Coronary artery (tissue), 2 donors: ENCODE measurements around the gene PRPF19.

Experiments used
- DNase-seq: peaks from one replicate; pipeline ENCODE4 v3.0.0-alpha.2; 2017; ENCODE audit warnings: low spot score
- H3K27ac ChIP-seq, 2 donors: fragments of 200-600 bp; sonication (generic); one replicate each; pipeline ENCODE4 v1.5.1; 2016 to 2019
- H3K4me3 ChIP-seq: fragments of 200-600 bp; sonication (generic); 2 replicates; pipeline ENCODE4 v1.5.1; 2016; ENCODE audit warnings: mild to moderate bottlenecking, moderate library complexity
- CTCF ChIP-seq: fragments of 200-600 bp; sonication (generic); IDR thresholded peaks from one replicate; pipeline ENCODE4 v1.5.1; 2019; ENCODE audit warnings: antibody characterized with exemption

PRPF19 gene

DNA sequence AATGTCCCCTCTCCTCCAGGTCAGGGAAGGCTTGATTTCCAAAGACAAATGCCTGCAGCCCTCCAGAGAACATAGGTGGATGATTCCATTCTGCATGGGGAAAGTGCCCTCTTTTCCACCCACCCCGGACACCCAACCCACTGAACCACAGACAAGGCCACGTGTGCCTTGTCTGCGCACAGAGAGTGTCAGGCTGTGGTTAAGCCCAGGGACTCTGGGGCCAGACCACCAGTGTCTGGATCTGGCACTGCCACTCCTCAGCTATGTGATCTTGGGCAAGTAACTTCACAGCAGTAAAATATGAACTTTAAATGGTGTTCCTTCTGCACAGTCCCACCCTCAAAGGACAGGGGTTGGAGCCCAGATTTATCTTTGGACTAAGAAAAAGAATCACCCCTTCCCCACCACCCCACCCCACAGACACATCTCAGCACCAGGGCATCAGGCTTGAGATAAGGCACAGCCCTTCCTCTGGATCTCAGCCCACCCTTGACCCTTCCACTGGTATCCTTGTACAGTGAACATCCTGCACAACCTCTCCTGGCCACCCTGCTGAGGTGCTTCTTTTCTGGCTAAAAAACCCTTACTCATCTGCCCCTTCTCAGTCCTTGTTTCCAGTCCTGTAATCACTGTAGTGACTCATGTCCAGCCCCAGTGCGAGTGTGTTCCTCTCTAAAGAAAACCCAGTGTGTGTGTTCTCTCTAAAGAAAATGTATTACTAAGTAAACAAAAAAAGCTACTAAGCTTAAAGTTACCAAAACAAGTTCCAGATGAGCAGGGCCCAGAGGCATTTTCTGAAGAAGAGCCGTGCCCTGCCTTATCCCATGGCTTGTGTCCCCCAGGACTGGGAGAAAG lies 48.8 kb downstream of the PRPF19 start:
- H3K4me3 ChIP-seq: no peak overlapping the region
- no peak for TF ChIP-seq CTCF
- no peak overlapping the region for H3K27ac ChIP-seq
- DNase-seq: no peak

- Histone ChIP-seq H3K4me3 (no peak within 1 kb of the TSS), H3K27ac (no peak within 1 kb of the TSS)
- TF ChIP-seq CTCF: no peak
- DNase-seq: no peak
These were observed 50.4 kb downstream of the PRPF19 start, which contains the start of gene PTGDR2 for GRCh38 chr11:60855726-60856633. PTGDR2 (minus strand) TSS chr11:60855950; CDS start chr11:60853722, 2,228 bp downstream.

GRCh38 chr11:60854847-60855725 lies 51.3 kb downstream of the PRPF19 start:
- no peak overlapping the region for H3K4me3 ChIP-seq
- DNase-seq: no peak
- no peak for TF ChIP-seq CTCF
- H3K27ac ChIP-seq: no peak overlapping the region

DNA sequence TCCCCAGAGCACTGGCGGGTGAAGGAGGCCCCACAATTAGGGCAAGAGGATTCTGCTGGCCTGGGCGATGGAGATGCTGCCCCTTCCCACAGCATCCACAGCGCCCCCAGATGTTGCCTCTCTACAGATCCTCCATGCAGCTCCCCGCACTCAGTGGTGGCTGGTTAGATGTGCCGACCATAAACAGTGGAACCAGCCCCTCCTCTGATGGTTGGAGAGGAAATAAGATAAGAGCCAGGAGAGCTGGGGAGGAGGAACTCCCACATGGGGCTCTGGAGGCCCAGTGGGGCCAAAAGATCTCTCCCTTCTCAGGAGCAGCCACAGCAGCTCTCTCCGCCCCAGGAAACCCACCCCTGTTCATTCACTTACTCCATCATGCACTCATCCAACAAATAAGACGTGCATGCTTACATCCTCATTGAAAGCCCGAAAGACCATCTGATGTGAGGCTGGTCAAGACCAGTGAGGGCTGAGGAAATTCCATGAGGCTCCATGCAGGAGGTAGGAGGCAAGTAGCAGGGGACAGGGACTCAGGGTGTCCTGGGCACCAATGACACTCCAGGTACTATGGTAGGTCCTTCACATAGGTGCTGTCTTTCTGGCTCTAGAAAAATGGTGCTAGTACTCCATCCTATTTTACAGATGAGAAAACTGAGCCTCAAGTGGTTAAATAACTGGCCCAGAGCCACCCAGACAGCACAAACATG lies 52.1 kb downstream of the PRPF19 start:
- no peak for DNase-seq
- no peak overlapping the region for H3K4me3 ChIP-seq
- H3K27ac ChIP-seq: no peak overlapping the region
- TF ChIP-seq CTCF: no peak

GRCh38 chr11:60852982-60853950 lies 53.1 kb downstream of the PRPF19 start:
- H3K27ac ChIP-seq: no peak overlapping the region

More at GRCh38 chr11:60852982-60853950, 53.1 kb downstream of the PRPF19 start:
- DNase-seq: no peak
- no peak overlapping the region for H3K4me3 ChIP-seq
- no peak for TF ChIP-seq CTCF
